Natural killer cell (primary cell): ENCODE data around the gene ATXN10. TPM values are rescaled to one million over a fixed set of nuclear protein-coding genes. Genes with fewer than 3 reads are reported as not detected.

Experiments
- ATAC-seq, 3 donors: fragments of 150-1000 bp in 2 of 3; fragments of 200-7000 bp in 1 of 3; cut with Tn5 transposase; 1 replicate in 1 of 3; 2 replicates in 2 of 3; pipeline ENCODE4 v1.10.0; 2021; ENCODE audit warnings: mild to moderate bottlenecking in 2 of 3, moderate library complexity in 2 of 3
- DNase-seq, 2 donors: peaks; one replicate each; pipeline versions ENCODE4 v3.0.0 to v3.0.0-alpha.2; 2013 to 2021; ENCODE audit warnings: mixed read lengths in 1 of 2
- H3K27ac ChIP-seq: one replicate; pipeline ENCODE4 v1.5.1; 2013; ENCODE audit warnings: mild to moderate bottlenecking, low read length
- H3K27me3 ChIP-seq: one replicate; pipeline ENCODE4 v1.6.1; 2013; ENCODE audit warnings: low read length; ENCODE audit not compliant: control insufficient read depth, insufficient read depth
- H3K36me3 ChIP-seq: one replicate; pipeline ENCODE4 v1.6.1; 2013; ENCODE audit warnings: low read length; ENCODE audit not compliant: control insufficient read depth, insufficient read depth
- H3K4me1 ChIP-seq: one replicate; pipeline ENCODE4 v1.6.1; 2013; ENCODE audit warnings: low read length; ENCODE audit not compliant: control insufficient read depth, insufficient read depth
- H3K4me3 ChIP-seq: one replicate; pipeline ENCODE4 v1.5.1; 2013; ENCODE audit warnings: low read length
- H3K9me3 ChIP-seq: one replicate; pipeline ENCODE4 v1.6.1; 2013; ENCODE audit warnings: low read length; ENCODE audit not compliant: control insufficient read depth, insufficient read depth
- H3K27ac Mint-ChIP-seq, 2 donors: one replicate each; pipeline ENCODE4 v1.8.0; 2022; ENCODE audit warnings: mild to moderate bottlenecking in 2 of 2, mixed read lengths in 2 of 2, moderate library complexity in 1 of 2
- H3K27me3 Mint-ChIP-seq, 2 donors: one replicate each; pipeline ENCODE4 v1.8.0; 2022; ENCODE audit warnings: low read depth in 2 of 2, mixed read lengths in 2 of 2
- H3K36me3 Mint-ChIP-seq: one replicate; pipeline ENCODE4 v1.8.0; 2022; ENCODE audit warnings: mixed read lengths
- H3K4me1 Mint-ChIP-seq, 2 donors: one replicate each; pipeline ENCODE4 v1.8.0; 2022; ENCODE audit warnings: mixed read lengths in 2 of 2
- H3K4me3 Mint-ChIP-seq: one replicate; pipeline ENCODE4 v1.8.0; 2022; ENCODE audit warnings: mild to moderate bottlenecking, moderate library complexity, mixed read lengths
- H3K9me3 Mint-ChIP-seq, 2 donors: one replicate each; pipeline ENCODE4 v1.8.0; 2022; ENCODE audit warnings: mixed read lengths in 2 of 2
- CTCF ChIP-seq: fragments of 200-600 bp; IDR thresholded peaks from one replicate; pipeline ENCODE4 v1.8.0; 2022; ENCODE audit warnings: antibody characterized with exemption
- WGBS: methylation state at CpG from one replicate; pipeline ENCODE4 v1.1.7; 2013; ENCODE audit warnings: missing lambda C conversion rate; ENCODE audit not compliant: insufficient coverage; 5-methylcytosine and 5-hydroxymethylcytosine counted together
- intact Hi-C: fragments of 100-400 bp; cut with micrococcal nuclease; formaldehyde crosslinking; loops from one replicate; pipeline ENCODE4 v1.14.2; 2022
- total RNA-seq, 4 donors: library from RNA; stranded (reverse); fragments of 120-200 nt in 1 of 4; gene quantifications; one replicate each; pipeline versions ENCODE4 v1.2.3 to v1.2.4, GENCODE V29; 2013 to 2022

Gene ATXN10
- total RNA-seq, 3 donors from 2014 or later (not counting 1 experiment from before 2014, with no cell fraction given) = 79.3 to 90.5 (median 88.8) TPM

GRCh38 chr22:45889539-45890350 is 218.1 kb downstream of the ATXN10 start:
- Histone ChIP-seq H3K4me3 (no peak overlapping the region), H3K27ac (no peak overlapping the region), H3K36me3 (no peaks in the 10 kb centered on the region), H3K9me3 (no peaks in the 10 kb centered on the region), H3K27me3 (peaks cover 12% of the 10 kb centered on the region), H3K4me1 (no peaks in the 10 kb centered on the region)
- no peaks in the 10 kb centered on the region for H3K36me3 Mint-ChIP-seq
- H3K27me3 Mint-ChIP-seq = peaks cover 0 to 3% of the 10 kb centered on the region in 2 donors
- H3K9me3 Mint-ChIP-seq = no peaks in the 10 kb centered on the region
- no peak for TF ChIP-seq CTCF
- no peaks in the 10 kb centered on the region for H3K4me1 Mint-ChIP-seq
- 32% methylated on average over 56 of the region's 56 CpGs for WGBS
- ATAC-seq (no peak), DNase-seq (no peak)
- H3K27ac Mint-ChIP-seq = no peak overlapping the region
- no peak overlapping the region for H3K4me3 Mint-ChIP-seq
- intact Hi-C loops = no loop called here

- WGBS = 97% methylated on average over 26 of the region's 26 CpGs
- Mint-ChIP-seq H3K27ac (no peak overlapping the region), H3K4me3 (no peak overlapping the region), H3K9me3 (no peaks in the 10 kb centered on the region), H3K36me3 (no peaks in the 10 kb centered on the region), H3K4me1 (no peaks in the 10 kb centered on the region), H3K27me3 (peaks cover 0 to 3% of the 10 kb centered on the region in 2 donors)
- peaks cover 12% of the 10 kb centered on the region for H3K27me3 ChIP-seq
- no peaks in the 10 kb centered on the region for H3K4me1 ChIP-seq
- H3K36me3 ChIP-seq = no peaks in the 10 kb centered on the region
- no peak overlapping the region for H3K27ac ChIP-seq
- DNase-seq (no peak), ATAC-seq (no peak)
- TF ChIP-seq CTCF = no peak
- no peaks in the 10 kb centered on the region for H3K9me3 ChIP-seq
- H3K4me3 ChIP-seq = no peak overlapping the region
- intact Hi-C loops = no loop called here
Measured at GRCh38 chr22:45890351-45890635, 218.7 kb downstream of the ATXN10 start.

DNA sequence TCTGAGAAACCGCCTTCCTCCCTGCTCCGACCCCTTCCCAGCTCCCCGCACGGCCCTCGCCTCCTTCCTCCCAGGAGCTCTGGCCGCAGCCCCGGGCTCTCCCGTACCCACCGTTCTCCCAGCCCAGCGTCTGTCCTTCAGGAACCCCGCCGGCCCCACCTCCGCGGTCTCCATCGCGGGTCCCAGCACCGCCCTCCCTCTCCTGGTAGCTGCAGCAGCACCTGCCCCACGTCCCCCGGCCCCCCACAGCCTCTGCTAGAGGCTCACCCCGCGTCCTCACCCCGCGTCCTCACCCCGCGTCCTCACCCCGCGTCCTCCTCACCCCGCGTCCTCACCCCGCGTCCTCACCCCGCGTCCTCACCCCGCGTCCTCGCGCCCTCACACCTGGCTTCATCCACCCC is 219.4 kb downstream of the ATXN10 start:
- H3K27me3 ChIP-seq = peaks cover 12% of the 10 kb centered on the region
- Mint-ChIP-seq H3K27ac (no peak overlapping the region), H3K4me3 (no peak overlapping the region), H3K9me3 (no peaks in the 10 kb centered on the region), H3K4me1 (no peaks in the 10 kb centered on the region), H3K36me3 (no peaks in the 10 kb centered on the region), H3K27me3 (peaks cover 0 to 3% of the 10 kb centered on the region in 2 donors)
- H3K36me3 ChIP-seq = no peaks in the 10 kb centered on the region
- no peak overlapping the region for H3K27ac ChIP-seq
- DNase-seq (no peak), ATAC-seq (no peak)
- 85% methylated on average over 37 of the region's 37 CpGs for WGBS
- H3K9me3 ChIP-seq = no peaks in the 10 kb centered on the region
- TF ChIP-seq CTCF = no peak
- no peaks in the 10 kb centered on the region for H3K4me1 ChIP-seq
- intact Hi-C loops = no loop called here
- no peak overlapping the region for H3K4me3 ChIP-seq
